ENCODE measurements around the gene HPS5. TPM values are rescaled to one million over a fixed set of nuclear protein-coding genes. Genes with fewer than 3 reads are reported as not detected.

The HPS5 gene
- total RNA-seq, 4 donors from 2014 or later: 14.9 to 27.0 (median 22.6) TPM

GRCh38 chr11:18288911-18289310 lies 33.0 kb downstream of the HPS5 start:
- H3K9me3 ChIP-seq: no peaks in the 10 kb centered on the region
- no peak overlapping the region for H3K4me3 ChIP-seq
- WGBS: 96% methylated on average over 4 of the region's 4 CpGs
- no peaks in the 10 kb centered on the region for H3K27me3 ChIP-seq
- TF ChIP-seq POLR2AphosphoS5 (IDR thresholded peaks at IDR 0.05): no peak
- TF ChIP-seq EP300 (IDR thresholded peaks at IDR 0.05): no peak
- no peak for TF ChIP-seq CTCF (IDR thresholded peaks at IDR 0.05)
- no peak for TF ChIP-seq POLR2A (IDR thresholded peaks at IDR 0.05)
- peaks cover 76% of the 10 kb centered on the region for H3K36me3 ChIP-seq
- no peak overlapping the region for H3K27ac ChIP-seq
- DNase-seq (ENCODE audit: low spot score in 2 of 2): no peak
- no peaks in the 10 kb centered on the region for H3K4me1 ChIP-seq

GRCh38 chr11:18285841-18286240 lies 36.1 kb downstream of the HPS5 start:
- 96% methylated on average over 1 of the region's 1 CpG for WGBS
- no peak overlapping the region for H3K4me3 ChIP-seq
- TF ChIP-seq POLR2A (IDR thresholded peaks at IDR 0.05) (no peak), EP300 (IDR thresholded peaks at IDR 0.05) (no peak), POLR2AphosphoS5 (IDR thresholded peaks at IDR 0.05) (no peak), CTCF (IDR thresholded peaks at IDR 0.05) (no peak)
- H3K4me1 ChIP-seq: no peaks in the 10 kb centered on the region
- H3K9me3 ChIP-seq: no peaks in the 10 kb centered on the region
- no peak for DNase-seq (ENCODE audit: low spot score in 2 of 2)
- H3K27me3 ChIP-seq: no peaks in the 10 kb centered on the region
- peaks cover 66% of the 10 kb centered on the region for H3K36me3 ChIP-seq
- no peak overlapping the region for H3K27ac ChIP-seq

- TF ChIP-seq POLR2AphosphoS5 (IDR thresholded peaks at IDR 0.05) (no peak), POLR2A (IDR thresholded peaks at IDR 0.05) (no peak), CTCF (IDR thresholded peaks at IDR 0.05) (no peak), EP300 (IDR thresholded peaks at IDR 0.05) (no peak)
- Histone ChIP-seq H3K9me3 (no peaks in the 10 kb centered on the region), H3K27me3 (no peaks in the 10 kb centered on the region), H3K4me3 (no peak overlapping the region), H3K36me3 (peaks cover 76% of the 10 kb centered on the region), H3K27ac (no peak overlapping the region), H3K4me1 (no peaks in the 10 kb centered on the region)
- no peak for DNase-seq (ENCODE audit: low spot score in 2 of 2)
- WGBS: 96% methylated on average over 2 of the region's 2 CpGs
Observed at GRCh38 chr11:18282626-18283025, 39.3 kb downstream of the HPS5 start.

GRCh38 chr11:18280438-18281045 lies 41.4 kb downstream of the HPS5 start:
- no peak for DNase-seq (ENCODE audit: low spot score in 2 of 2)
- Histone ChIP-seq H3K4me3 (no peak overlapping the region), H3K4me1 (no peaks in the 10 kb centered on the region), H3K9me3 (no peaks in the 10 kb centered on the region), H3K27me3 (no peaks in the 10 kb centered on the region), H3K27ac (no peak overlapping the region), H3K36me3 (peaks cover 58% of the 10 kb centered on the region)
- no peak for TF ChIP-seq POLR2A (IDR thresholded peaks at IDR 0.05)
- TF ChIP-seq CTCF (IDR thresholded peaks at IDR 0.05): no peak
- no peak for TF ChIP-seq POLR2AphosphoS5 (IDR thresholded peaks at IDR 0.05)
- no peak for TF ChIP-seq EP300 (IDR thresholded peaks at IDR 0.05)
- WGBS: 84% methylated on average over 4 of the region's 4 CpGs

GRCh38 chr11:18277565-18278271 lies 44.2 kb downstream of the HPS5 start:
- DNase-seq (ENCODE audit: low spot score in 2 of 2): no peak
- H3K9me3 ChIP-seq: no peaks in the 10 kb centered on the region
- TF ChIP-seq CTCF (IDR thresholded peaks at IDR 0.05) (no peak), EP300 (IDR thresholded peaks at IDR 0.05) (no peak), POLR2A (IDR thresholded peaks at IDR 0.05) (no peak), POLR2AphosphoS5 (IDR thresholded peaks at IDR 0.05) (no peak)
- H3K4me1 ChIP-seq: no peaks in the 10 kb centered on the region
- no peak overlapping the region for H3K4me3 ChIP-seq
- no peak overlapping the region for H3K27ac ChIP-seq
- 91% methylated on average over 5 of the region's 5 CpGs for WGBS
- H3K27me3 ChIP-seq: no peaks in the 10 kb centered on the region
- peaks cover 41% of the 10 kb centered on the region for H3K36me3 ChIP-seq
